H9 (cell line): ENCODE data around the gene ITPKB. TPM values are rescaled to one million over a fixed set of nuclear protein-coding genes. Genes with fewer than 3 reads are reported as not detected.
"Not testable (repeated sequence)": the region's sequence is repeated elsewhere in the genome, so short reads cannot be mapped to it uniquely, and the experiment has no call there.

ENCODE experiments used
- DNase-seq: peaks from one replicate; pipeline ENCODE4 v3.0.0-alpha.2; 2017
- H2AFZ ChIP-seq: one replicate; pipeline ENCODE4 v1.6.1; 2013; ENCODE audit warnings: mild to moderate bottlenecking, low read length, control low read depth, moderate library complexity
- H2AK5ac ChIP-seq: 2 replicates; pipeline ENCODE4 v1.6.1; 2013; ENCODE audit warnings: low read length, control low read depth, mixed read lengths; ENCODE audit not compliant: insufficient read length
- H2BK120ac ChIP-seq: one replicate; pipeline ENCODE4 v1.6.1; 2013; ENCODE audit warnings: low read depth, mild to moderate bottlenecking, low read length, control low read depth, inconsistent platforms; ENCODE audit not compliant: poor library complexity, severe bottlenecking
- H2BK12ac ChIP-seq: 2 replicates; pipeline ENCODE4 v1.6.1; 2013; ENCODE audit warnings: low read length, control low read depth, mixed read lengths, low read depth; ENCODE audit not compliant: insufficient read length
- H2BK15ac ChIP-seq: 2 replicates; pipeline ENCODE4 v1.6.1; 2013; ENCODE audit warnings: low read depth, low read length, control low read depth
- H2BK20ac ChIP-seq: one replicate; pipeline ENCODE4 v1.6.1; 2013; ENCODE audit warnings: low read depth, mild to moderate bottlenecking, low read length, control low read depth, inconsistent platforms; ENCODE audit not compliant: poor library complexity, severe bottlenecking
- H2BK5ac ChIP-seq: 2 replicates; pipeline ENCODE4 v1.6.1; 2013; ENCODE audit warnings: low read length, control low read depth, mixed read lengths; ENCODE audit not compliant: insufficient read length
- H3K14ac ChIP-seq: 2 replicates; pipeline ENCODE4 v1.6.1; 2013; ENCODE audit warnings: low read length, control low read depth; ENCODE audit not compliant: insufficient read depth
- H3K18ac ChIP-seq: 2 replicates; pipeline ENCODE4 v1.6.1; 2013; ENCODE audit warnings: low read depth, mild to moderate bottlenecking, mixed read lengths, low read length, control low read depth; ENCODE audit not compliant: insufficient read length
- H3K23ac ChIP-seq: 2 replicates; pipeline ENCODE4 v1.6.1; 2013; ENCODE audit warnings: low read length, control low read depth, mixed read lengths, low read depth; ENCODE audit not compliant: insufficient read length
- H3K23me2 ChIP-seq: 2 replicates; pipeline ENCODE4 v1.6.1; 2013; ENCODE audit warnings: low read depth, mild to moderate bottlenecking, mixed read lengths, low read length, control low read depth; ENCODE audit not compliant: insufficient read length, poor library complexity, severe bottlenecking
- H3K27ac ChIP-seq: 2 replicates; pipeline ENCODE4 v1.5.1; 2013; ENCODE audit warnings: low read length, control low read depth, mixed read lengths, low read depth; ENCODE audit not compliant: insufficient read length
- H3K27me3 ChIP-seq: 2 replicates; pipeline ENCODE4 v1.6.1; 2013; ENCODE audit warnings: low read length, control low read depth, inconsistent platforms; ENCODE audit not compliant: insufficient read depth
- H3K4ac ChIP-seq: 2 replicates; pipeline ENCODE4 v1.6.1; 2013; ENCODE audit warnings: low read depth, mild to moderate bottlenecking, control low read depth, inconsistent platforms, low read length, moderate library complexity
- H3K4me1 ChIP-seq: 2 replicates; pipeline ENCODE4 v1.6.1; 2013; ENCODE audit warnings: low read length, control low read depth, inconsistent platforms; ENCODE audit not compliant: insufficient read depth
- H3K4me2 ChIP-seq: 2 replicates; pipeline ENCODE4 v1.6.1; 2013; ENCODE audit warnings: low read length, control low read depth, mixed read lengths; ENCODE audit not compliant: insufficient read length, insufficient read depth
- H3K56ac ChIP-seq: 2 replicates; pipeline ENCODE4 v1.6.1; 2013; ENCODE audit warnings: low read depth, mild to moderate bottlenecking, mixed read lengths, low read length, control low read depth; ENCODE audit not compliant: insufficient read length
- H3K79me1 ChIP-seq: 2 replicates; pipeline ENCODE4 v1.6.1; 2013; ENCODE audit warnings: low read depth, mild to moderate bottlenecking, moderate library complexity, low read length, control low read depth, inconsistent platforms; ENCODE audit not compliant: insufficient read depth, poor library complexity, severe bottlenecking
- H3K79me2 ChIP-seq: 2 replicates; pipeline ENCODE4 v1.6.1; 2013; ENCODE audit warnings: low read length, control low read depth, inconsistent platforms; ENCODE audit not compliant: insufficient read depth
- H3K9ac ChIP-seq: 2 replicates; pipeline ENCODE4 v1.6.1; 2013; ENCODE audit warnings: low read length, control low read depth, mixed read lengths; ENCODE audit not compliant: insufficient read length; ENCODE audit errors: extremely low read depth
- H3K9me3 ChIP-seq: one replicate; pipeline ENCODE4 v1.6.1; 2013; ENCODE audit warnings: low read depth, low read length, inconsistent platforms; ENCODE audit not compliant: control insufficient read depth
- H3T11ph ChIP-seq: one replicate; pipeline ENCODE4 v1.6.1; 2013; ENCODE audit warnings: mild to moderate bottlenecking, low read length, control low read depth, inconsistent platforms
- H4K20me1 ChIP-seq: one replicate; pipeline ENCODE4 v1.6.1; 2013; ENCODE audit not compliant: control insufficient read depth, insufficient read length, insufficient read depth
- H4K5ac ChIP-seq: 2 replicates; pipeline ENCODE4 v1.6.1; 2013; ENCODE audit warnings: low read depth, mild to moderate bottlenecking, mixed read lengths, low read length, control low read depth; ENCODE audit not compliant: insufficient read length
- H4K8ac ChIP-seq: replicated peaks from 2 replicates; pipeline ENCODE4 v1.6.1; 2013; ENCODE audit warnings: low read length, control low read depth, mixed read lengths, low read depth; ENCODE audit not compliant: insufficient read length
- H4K91ac ChIP-seq: 2 replicates; pipeline ENCODE4 v1.6.1; 2013; ENCODE audit warnings: low read depth, mild to moderate bottlenecking, moderate library complexity, mixed read lengths, low read length, control low read depth; ENCODE audit not compliant: insufficient read length
- H3K27ac Mint-ChIP-seq, 3 experiments: 2 replicates in 2 of 3; 3 replicates in 1 of 3; pipeline ENCODE4 v1.8.0; 2020 to 2021; ENCODE audit warnings: mixed read lengths in 3 of 3, mild to moderate bottlenecking in 1 of 3, moderate library complexity in 1 of 3
- H3K27me3 Mint-ChIP-seq: 2 replicates; pipeline ENCODE4 v1.8.0; 2021; ENCODE audit warnings: low read depth, mild to moderate bottlenecking, moderate library complexity, mixed read lengths
- H3K36me3 Mint-ChIP-seq, 3 experiments: 2 replicates in 2 of 3; 3 replicates in 1 of 3; pipeline ENCODE4 v1.8.0; 2020 to 2021; ENCODE audit warnings: low read depth in 3 of 3, mixed read lengths in 3 of 3; ENCODE audit not compliant: insufficient read depth in 1 of 3
- H3K4me1 Mint-ChIP-seq, 2 experiments: 2 replicates each; pipeline ENCODE4 v1.8.0; 2020; ENCODE audit warnings: mixed read lengths in 2 of 2
- H3K4me3 Mint-ChIP-seq, 2 experiments: 2 replicates in 1 of 2; 3 replicates in 1 of 2; pipeline ENCODE4 v1.8.0; 2020 to 2021; ENCODE audit warnings: mild to moderate bottlenecking in 2 of 2, mixed read lengths in 2 of 2, moderate library complexity in 1 of 2
- H3K9me3 Mint-ChIP-seq, 2 experiments: 2 replicates in 1 of 2; 3 replicates in 1 of 2; pipeline ENCODE4 v1.8.0; 2020; ENCODE audit warnings: mild to moderate bottlenecking in 2 of 2, mixed read lengths in 2 of 2, moderate library complexity in 1 of 2
- CTCF ChIP-seq: fragments of 200-600 bp; sonication (generic); conservative IDR thresholded peaks from 3 replicates; pipeline ENCODE4 v1.8.0; 2021; ENCODE audit warnings: antibody characterized with exemption, mild to moderate bottlenecking
- WGBS: extraction: QIAGEN DNeasy Blood & Tissue Kit; methylation state at CpG from one replicate; pipeline ENCODE4 v1.1.7; 2013; ENCODE audit warnings: missing lambda C conversion rate, low lambda C conversion rate, mixed read lengths; ENCODE audit not compliant: insufficient read length; ENCODE audit errors: extremely low coverage; 5-methylcytosine and 5-hydroxymethylcytosine counted together
- total RNA-seq: library from RNA; stranded (reverse); gene quantifications from 2 replicates; pipeline ENCODE4 v1.2.1, GENCODE V29; 2021

Gene ITPKB
- total RNA-seq, 1 experiment from 2014 or later: 3.8 TPM

GRCh38 chr1:226618380-226618779, 120.7 kb downstream of the ITPKB start:
- Histone ChIP-seq H2BK5ac (no peak overlapping the region), H3K23me2 (no peaks in the 10 kb centered on the region), H3K27ac (no peak overlapping the region), H4K5ac (no peak overlapping the region), H3K4me1 (no peaks in the 10 kb centered on the region), H3K18ac (no peak overlapping the region), H4K20me1 (no peaks in the 10 kb centered on the region), H3K79me2 (no peaks in the 10 kb centered on the region), H2BK20ac (no peak overlapping the region), H2AK5ac (no peak overlapping the region), H3K9ac (no peak overlapping the region), H3K56ac (no peak overlapping the region), H3K9me3 (no peaks in the 10 kb centered on the region), H4K8ac (no peak overlapping the region), H3K4ac (no peak overlapping the region), H3K4me2 (no peak overlapping the region), H3K14ac (no peak overlapping the region), H2BK15ac (no peak overlapping the region), H3K79me1 (no peaks in the 10 kb centered on the region), H2BK120ac (no peak overlapping the region), H2AFZ (no peak overlapping the region), H3K27me3 (no peaks in the 10 kb centered on the region), H3K23ac (no peak overlapping the region), H2BK12ac (no peak overlapping the region), H4K91ac (no peak overlapping the region), H3T11ph (no peak overlapping the region)
- DNase-seq: no peak
- Mint-ChIP-seq H3K36me3 (no peaks in the 10 kb centered on the region; a peak in 2 of 7 replicates), H3K27ac (no peak overlapping the region), H3K27me3 (peaks cover 9% of the 10 kb centered on the region), H3K4me1 (no peaks in the 10 kb centered on the region), H3K9me3 (peaks cover 11 to 16% of the 10 kb centered on the region in 2 experiments), H3K4me3 (no peak overlapping the region)
- WGBS: no CpG with 5 or more reads among the region's 5 CpGs
- no peak for TF ChIP-seq CTCF

- not testable (repeated sequence) for H3T11ph ChIP-seq, H3K4ac ChIP-seq, H3K4me1 Mint-ChIP-seq, H4K5ac ChIP-seq, H3K9ac ChIP-seq, H3K14ac ChIP-seq, H3K23ac ChIP-seq, H2BK15ac ChIP-seq, H2AFZ ChIP-seq, H3K4me2 ChIP-seq, H3K4me3 Mint-ChIP-seq, H3K79me1 ChIP-seq, H2AK5ac ChIP-seq, H3K27ac ChIP-seq, H2BK20ac ChIP-seq, H2BK12ac ChIP-seq, DNase-seq, H3K79me2 ChIP-seq, H3K27me3 ChIP-seq, H4K8ac ChIP-seq, H3K9me3 ChIP-seq, H3K4me1 ChIP-seq, H2BK5ac ChIP-seq, H3K27ac Mint-ChIP-seq, H4K20me1 ChIP-seq, H3K36me3 Mint-ChIP-seq, H3K23me2 ChIP-seq, H4K91ac ChIP-seq, H3K56ac ChIP-seq, H2BK120ac ChIP-seq, H3K18ac ChIP-seq, H3K27me3 Mint-ChIP-seq
- peaks cover 11 to 16% of the 10 kb centered on the region in 2 experiments for H3K9me3 Mint-ChIP-seq
- no CpG with 5 or more reads among the region's 1 CpG for WGBS
These were observed 121.4 kb downstream of the ITPKB start for GRCh38 chr1:226617719-226618118.
